HepG2 (cell line): ENCODE measurements around the gene ABHD4.

Experiments used
- ETS1 ChIP-seq: sonication (generic); formaldehyde crosslinking; IDR thresholded peaks from 2 replicates; pipeline ENCODE4 v1.4.0; 2020; ENCODE audit warnings: missing genetic modification reagents
- JUND ChIP-seq: sonication (generic); formaldehyde crosslinking; IDR thresholded peaks from 2 replicates; pipeline ENCODE4 v1.8.0; 2022; ENCODE audit warnings: mild to moderate bottlenecking, missing genetic modification reagents
- KAT7 ChIP-seq: IDR thresholded peaks from 2 replicates; pipeline ENCODE4 v1.6.1; 2018; ENCODE audit warnings: borderline replicate concordance, missing compliant biosample characterization
- KDM1A ChIP-seq: IDR thresholded peaks from 2 replicates; pipeline ENCODE4 v1.6.1; 2016; ENCODE audit warnings: missing compliant biosample characterization
- PHF20 ChIP-seq: sonication (generic); formaldehyde crosslinking; IDR thresholded peaks from 2 replicates; pipeline ENCODE4 v1.5.0; 2020; ENCODE audit warnings: mild to moderate bottlenecking, missing genetic modification reagents
- PITX1 ChIP-seq: sonication (generic); formaldehyde crosslinking; IDR thresholded peaks from 2 replicates; pipeline ENCODE4 v1.5.1; 2020; ENCODE audit warnings: mild to moderate bottlenecking, missing genetic modification reagents
- POLR2AphosphoS2 ChIP-seq: IDR thresholded peaks from 2 replicates; pipeline ENCODE4 v1.6.1; 2011; ENCODE audit warnings: low read depth, low read length, improper control_type of control experiment
- RXRA ChIP-seq: sonication (generic); formaldehyde crosslinking; IDR thresholded peaks from 2 replicates; pipeline ENCODE4 v1.5.1; 2020; ENCODE audit warnings: missing genetic modification reagents
- TRIM22 ChIP-seq: fragments of 450-650 bp; IDR thresholded peaks from 2 replicates; pipeline ENCODE4 v1.6.1; 2017
- USF2 ChIP-seq, 2 experiments: sonication (generic) in 1 of 2; formaldehyde crosslinking in 1 of 2; IDR thresholded peaks; 2 replicates each; pipeline versions ENCODE4 v1.5.1 to v1.6.1; 2011 to 2020; ENCODE audit warnings: borderline replicate concordance in 1 of 2, low read depth in 1 of 2, low read length in 1 of 2, mild to moderate bottlenecking in 1 of 2, missing genetic modification reagents in 1 of 2, moderate library complexity in 1 of 2
- ZNF530 ChIP-seq: sonication (generic); formaldehyde crosslinking; IDR thresholded peaks from 2 replicates; pipeline ENCODE4 v1.5.0; 2020; ENCODE audit warnings: low read depth, mild to moderate bottlenecking, missing genetic modification reagents
- ZNF749 ChIP-seq: sonication (generic); formaldehyde crosslinking; IDR thresholded peaks from 2 replicates; pipeline ENCODE4 v1.8.0; 2022; ENCODE audit warnings: mild to moderate bottlenecking, missing genetic modification reagents, moderate library complexity, borderline replicate concordance
- ZNF792 ChIP-seq: IDR thresholded peaks from 2 replicates; pipeline ENCODE4 v1.6.1; 2016

- TF ChIP-seq JUND (no peak), ZNF749 (CRISPR knock-in tag) (no peak), PHF20 (CRISPR knock-in tag) (no peak), PITX1 (CRISPR knock-in tag) (no peak), TRIM22 (no peak), ETS1 (CRISPR knock-in tag) (no peak), KDM1A (CRISPR knock-in tag) (no peak), KAT7 (CRISPR knock-in tag) (no peak), USF2 (IDR thresholded peaks at IDR 0.05; ENCODE audit: low read depth, low read length) (no peak), USF2 (CRISPR knock-in tag; IDR thresholded peaks at IDR 0.05; ENCODE audit: borderline replicate concordance) (no peak), ZNF792 (CRISPR knock-in tag) (no peak), POLR2AphosphoS2 (no peak), RXRA (no peak), ZNF530 (CRISPR knock-in tag) (no peak)
Measured at GRCh38 chr14:22569106-22569736, 28.9 kb upstream of the ABHD4 start.
